Fibroblast of lung (primary cell): ENCODE data around the gene WTIP. TPM values are rescaled to one million over a fixed set of nuclear protein-coding genes. Genes with fewer than 3 reads are reported as not detected.

Source experiments
- DNase-seq, 2 donors: peaks; one replicate each; pipeline versions ENCODE4 v3.0.0 to v3.0.0-alpha.2; 2010; ENCODE audit warnings: low read depth in 2 of 2
- H2AFZ ChIP-seq: 2 replicates; pipeline ENCODE4 v1.5.1; 2012; ENCODE audit warnings: low read length, control low read depth, inconsistent platforms
- H3K27ac ChIP-seq: 2 replicates; pipeline ENCODE4 v1.5.1; 2011; ENCODE audit warnings: low read length, control low read depth; ENCODE audit not compliant: insufficient read depth
- H3K27me3 ChIP-seq: 2 replicates; pipeline ENCODE4 v1.5.1; 2011; ENCODE audit warnings: mild to moderate bottlenecking, low read length; ENCODE audit not compliant: control insufficient read depth, insufficient read depth
- H3K36me3 ChIP-seq: 2 replicates; pipeline ENCODE4 v1.5.1; 2011; ENCODE audit warnings: low read length; ENCODE audit not compliant: control insufficient read depth, insufficient read depth
- H3K4me1 ChIP-seq: 2 replicates; pipeline ENCODE4 v1.5.1; 2011; ENCODE audit warnings: low read length; ENCODE audit not compliant: control insufficient read depth, insufficient read depth; ENCODE audit errors: extremely low read depth
- H3K4me2 ChIP-seq: 2 replicates; pipeline ENCODE4 v1.5.1; 2011; ENCODE audit warnings: low read length, control low read depth; ENCODE audit not compliant: insufficient read depth; ENCODE audit errors: extremely low read depth
- H3K4me3 ChIP-seq, 4 experiments: fragments of 200-600 bp in 1 of 4; sonication (generic) in 1 of 4; replicated peaks in 1 of 4; 2 replicates each; pipeline ENCODE4 v1.5.1; 2011 to 2016; ENCODE audit warnings: low read length in 4 of 4, low read depth in 3 of 4, mild to moderate bottlenecking in 3 of 4, control low read depth in 2 of 4, inconsistent platforms in 1 of 4, mixed read lengths in 1 of 4; ENCODE audit not compliant: insufficient read depth in 1 of 4; ENCODE audit errors: control extremely low read depth in 1 of 4
- H3K79me2 ChIP-seq: 2 replicates; pipeline ENCODE4 v1.5.1; 2012; ENCODE audit warnings: mild to moderate bottlenecking, low read length, inconsistent platforms; ENCODE audit not compliant: control insufficient read depth, insufficient read depth
- H3K9ac ChIP-seq: 2 replicates; pipeline ENCODE4 v1.5.1; 2011; ENCODE audit warnings: mild to moderate bottlenecking, low read length, control low read depth; ENCODE audit not compliant: insufficient read depth
- H3K9me3 ChIP-seq: 2 replicates; pipeline ENCODE4 v1.5.1; 2012; ENCODE audit warnings: low read depth, low read length; ENCODE audit not compliant: control insufficient read depth, insufficient read depth
- H4K20me1 ChIP-seq: 2 replicates; pipeline ENCODE4 v1.5.1; 2011; ENCODE audit warnings: low read length; ENCODE audit not compliant: control insufficient read depth, insufficient read depth; ENCODE audit errors: extremely low read depth
- EZH2 ChIP-seq: IDR thresholded peaks from 2 replicates; pipeline ENCODE4 v1.5.1; 2012; ENCODE audit warnings: low read length, control low read depth, mild to moderate bottlenecking; ENCODE audit errors: missing control alignments
- polyA plus RNA-seq, 2 donors: library from polyadenylated mRNA; depleted of rRNA in 1 of 2; stranded (reverse) in 1 of 2; unstranded in 1 of 2; fragments of >200 nt; gene quantifications; 2 replicates each; pipeline ENCODE4 v1.2.1, GENCODE V29; 2011 to 2012; ENCODE audit warnings: missing spikeins in 1 of 2
- total RNA-seq: library from RNA; depleted of rRNA; stranded (reverse); fragments of >200 nt; gene quantifications from 2 replicates; pipeline ENCODE4 v1.2.1, GENCODE V29; 2014
- TF ChIP-seq, protein P1 (sequence below), 2 donors: IDR thresholded peaks in 1 of 2; conservative IDR thresholded peaks in 1 of 2; 1 replicate in 1 of 2; 2 replicates in 1 of 2; pipeline ENCODE4 v1.5.1; 2011 to 2012; ENCODE audit warnings: low read length in 2 of 2, control low read depth in 1 of 2, inconsistent platforms in 1 of 2, low read depth in 1 of 2, mild to moderate bottlenecking in 1 of 2

Gene WTIP
- total and polyA plus RNA-seq, 2 donors (not counting 1 experiment from before 2014, with no cell fraction given) = 18.4 to 49.0 TPM

DNA sequence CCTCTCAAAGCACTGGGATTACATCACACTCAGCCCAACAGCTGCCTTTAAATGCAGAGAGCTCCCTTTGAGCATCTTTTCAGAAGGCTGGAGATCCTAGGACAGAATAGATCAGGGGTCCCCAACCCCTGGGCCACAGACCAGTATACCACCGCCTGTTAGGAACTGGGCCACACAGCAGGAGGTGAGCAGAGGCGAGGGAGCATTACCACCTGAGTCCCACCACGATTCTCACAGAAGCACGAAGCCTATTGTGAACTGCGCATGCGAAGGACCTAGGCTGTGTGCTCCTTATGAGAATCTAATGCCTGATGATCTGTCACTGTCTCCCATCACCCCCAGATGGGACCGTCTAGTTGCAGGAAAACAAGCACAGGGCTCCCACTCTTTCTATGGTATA, 2.2 kb upstream of the WTIP start:
- no peak overlapping the region for H3K4me3 ChIP-seq

DNA sequence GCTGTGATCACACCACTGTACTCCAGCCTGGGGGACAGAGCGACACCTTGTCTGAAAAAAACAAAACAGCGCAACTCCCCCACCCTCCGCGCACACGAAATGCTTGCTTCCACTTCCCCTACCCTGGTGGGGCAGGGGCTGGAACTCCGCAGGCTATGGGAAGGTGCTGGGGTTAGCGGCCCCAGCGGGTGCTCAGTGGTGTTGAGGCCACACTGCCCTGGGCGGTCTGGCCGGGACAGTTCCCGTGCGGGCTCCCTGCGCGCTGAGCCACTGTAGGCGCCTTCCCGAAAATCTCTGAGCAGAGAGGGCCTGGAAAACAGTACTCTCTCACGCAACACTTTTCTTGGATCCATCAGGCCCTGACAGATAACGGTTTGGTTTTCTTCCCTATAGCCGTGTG, 1.1 kb upstream of the WTIP start:
- Histone ChIP-seq H3K9ac (no peak overlapping the region), H3K4me3 (peak overlapping the region in 1 of 4 experiments; percentile 56)

More for the DNA sequence above, 2.2 kb upstream of the WTIP start:
- Histone ChIP-seq H2AFZ (no peak overlapping the region), H3K4me1 (peaks cover 7% of the 10 kb centered on the region), H3K27ac (no peak overlapping the region), H3K36me3 (no peaks in the 10 kb centered on the region), H4K20me1 (no peaks in the 10 kb centered on the region), H3K27me3 (no peaks in the 10 kb centered on the region), H3K9ac (no peak overlapping the region), H3K9me3 (no peaks in the 10 kb centered on the region), H3K4me2 (no peak overlapping the region), H3K79me2 (peaks cover 17% of the 10 kb centered on the region)
- DNase-seq = no peak
- no peak for TF ChIP-seq EZH2
- TF ChIP-seq, protein P1, sequence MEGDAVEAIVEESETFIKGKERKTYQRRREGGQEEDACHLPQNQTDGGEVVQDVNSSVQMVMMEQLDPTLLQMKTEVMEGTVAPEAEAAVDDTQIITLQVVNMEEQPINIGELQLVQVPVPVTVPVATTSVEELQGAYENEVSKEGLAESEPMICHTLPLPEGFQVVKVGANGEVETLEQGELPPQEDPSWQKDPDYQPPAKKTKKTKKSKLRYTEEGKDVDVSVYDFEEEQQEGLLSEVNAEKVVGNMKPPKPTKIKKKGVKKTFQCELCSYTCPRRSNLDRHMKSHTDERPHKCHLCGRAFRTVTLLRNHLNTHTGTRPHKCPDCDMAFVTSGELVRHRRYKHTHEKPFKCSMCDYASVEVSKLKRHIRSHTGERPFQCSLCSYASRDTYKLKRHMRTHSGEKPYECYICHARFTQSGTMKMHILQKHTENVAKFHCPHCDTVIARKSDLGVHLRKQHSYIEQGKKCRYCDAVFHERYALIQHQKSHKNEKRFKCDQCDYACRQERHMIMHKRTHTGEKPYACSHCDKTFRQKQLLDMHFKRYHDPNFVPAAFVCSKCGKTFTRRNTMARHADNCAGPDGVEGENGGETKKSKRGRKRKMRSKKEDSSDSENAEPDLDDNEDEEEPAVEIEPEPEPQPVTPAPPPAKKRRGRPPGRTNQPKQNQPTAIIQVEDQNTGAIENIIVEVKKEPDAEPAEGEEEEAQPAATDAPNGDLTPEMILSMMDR (conservative IDR thresholded peaks at IDR 0.05 in 1 of 2, IDR thresholded peaks at IDR 0.05 in 1 of 2; ENCODE audit: low read depth in 1 of 2, low read length in 2 of 2) = no peak

DNA sequence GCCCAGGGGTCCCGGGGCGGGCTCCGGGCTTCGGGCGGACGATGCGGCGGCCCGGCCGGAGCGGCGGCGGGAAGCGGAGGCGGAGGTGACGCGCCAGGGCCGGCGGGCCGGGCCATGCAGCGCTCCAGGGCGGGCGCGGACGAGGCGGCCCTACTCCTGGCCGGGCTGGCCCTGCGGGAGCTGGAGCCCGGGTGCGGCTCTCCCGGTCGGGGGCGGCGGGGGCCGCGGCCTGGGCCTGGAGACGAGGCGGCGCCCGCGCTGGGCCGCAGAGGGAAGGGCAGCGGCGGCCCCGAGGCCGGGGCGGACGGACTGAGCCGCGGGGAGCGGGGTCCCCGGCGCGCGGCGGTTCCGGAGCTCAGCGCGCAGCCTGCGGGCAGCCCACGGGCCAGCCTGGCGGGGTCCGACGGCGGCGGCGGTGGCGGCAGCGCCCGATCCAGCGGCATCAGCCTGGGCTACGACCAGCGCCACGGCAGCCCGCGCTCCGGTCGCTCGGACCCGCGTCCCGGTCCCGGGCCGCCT, 362 bp downstream of the WTIP start:
- Histone ChIP-seq H2AFZ (no peak overlapping the region), H3K27ac (no peak overlapping the region), H3K79me2 (peaks cover 37% of the 10 kb centered on the region), H3K4me3 (peak overlapping the region in 2 of 4 experiments; percentile 70 to 80), H4K20me1 (no peaks in the 10 kb centered on the region), H3K27me3 (no peaks in the 10 kb centered on the region), H3K9me3 (no peaks in the 10 kb centered on the region), H3K4me1 (no peaks in the 10 kb centered on the region), H3K9ac (peak overlapping the region; percentile 82), H3K36me3 (peaks cover 1% of the 10 kb centered on the region), H3K4me2 (peak overlapping the region; percentile 13)
- peak in 1 of 2 donors; percentile 64 for DNase-seq
- TF ChIP-seq, protein P1 (conservative IDR thresholded peaks at IDR 0.05 in 1 of 2, IDR thresholded peaks at IDR 0.05 in 1 of 2; ENCODE audit: low read depth in 1 of 2, low read length in 2 of 2) = no peak
- TF ChIP-seq EZH2 = no peak

More for the DNA sequence above, 1.1 kb upstream of the WTIP start:
- no peaks in the 10 kb centered on the region for H4K20me1 ChIP-seq
- no peak for DNase-seq
- H3K36me3 ChIP-seq = no peaks in the 10 kb centered on the region
- H3K9me3 ChIP-seq = no peaks in the 10 kb centered on the region
- peaks cover 27% of the 10 kb centered on the region for H3K79me2 ChIP-seq
- no peak overlapping the region for H3K27ac ChIP-seq
- no peaks in the 10 kb centered on the region for H3K27me3 ChIP-seq
- no peak overlapping the region for H2AFZ ChIP-seq
- no peak overlapping the region for H3K4me2 ChIP-seq
- TF ChIP-seq, protein P1 (conservative IDR thresholded peaks at IDR 0.05 in 1 of 2, IDR thresholded peaks at IDR 0.05 in 1 of 2; ENCODE audit: low read depth in 1 of 2, low read length in 2 of 2) = no peak
- no peak for TF ChIP-seq EZH2
- H3K4me1 ChIP-seq = peaks cover 3% of the 10 kb centered on the region
